A673 (cell line): ENCODE data around the gene TNKS1BP1.

ENCODE experiments used
- CTCF ChIP-seq: fragments of 300-800, 200-600 bp; sonication (generic); conservative IDR thresholded peaks from 2 replicates; pipeline ENCODE4 v1.5.1; 2017; ENCODE audit warnings: low read depth, mild to moderate bottlenecking, antibody characterized with exemption, low read length, moderate library complexity, mixed read lengths
- EZH2 ChIP-seq: fragments of 200-600 bp; sonication (generic); IDR thresholded peaks from 2 replicates; pipeline ENCODE4 v1.6.1; 2017; ENCODE audit warnings: borderline replicate concordance, low read depth, mild to moderate bottlenecking, mixed read lengths, antibody characterized with exemption, low read length; ENCODE audit not compliant: poor library complexity, severe bottlenecking

- no peak for TF ChIP-seq EZH2
- TF ChIP-seq CTCF = no peak
Observed at GRCh38 chr11:57313071-57313787, 11.5 kb downstream of the TNKS1BP1 start.
